Measurements from ENCODE around the gene KCTD1.

- TF ChIP-seq CTCF (IDR thresholded peaks at IDR 0.05; ENCODE audit: borderline replicate concordance, extremely low read depth, low read length, poor library complexity, severe bottlenecking) (no peak), EZH2 (IDR thresholded peaks at IDR 0.05; ENCODE audit: borderline replicate concordance, low read depth, low read length, severe bottlenecking) (no peak)
These were observed 104.5 kb downstream of the KCTD1 start for GRCh38 chr18:26443853-26444252.

All from DND-41 (cell line).